ENCODE results near the gene ORM1.

ORM1 gene

GRCh38 chr9:114344188-114344566 lies 21.3 kb downstream of the ORM1 start:
- DNase-seq (ENCODE audit: low spot score): no peak

DNA sequence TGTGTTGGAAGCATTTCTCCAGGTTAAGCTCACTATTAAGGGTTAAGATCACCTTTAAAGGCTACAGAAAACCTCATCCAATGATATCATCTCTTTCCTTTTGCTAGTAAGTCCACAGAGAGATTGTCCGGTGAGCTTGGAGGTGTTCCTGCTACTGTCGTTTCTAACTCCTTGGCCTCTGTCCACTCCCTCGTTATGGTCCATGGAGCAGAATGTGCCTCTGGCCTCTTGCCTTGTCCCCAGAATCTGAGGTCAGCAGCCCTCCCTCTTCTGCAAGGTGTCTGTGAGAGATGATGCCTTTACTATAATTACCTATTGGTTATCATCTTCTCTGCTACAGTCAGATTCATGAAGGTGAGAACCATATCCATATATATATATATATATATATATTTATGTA lies 21.8 kb downstream of the ORM1 start:
- DNase-seq (ENCODE audit: low spot score): no peak

GRCh38 chr9:114345493-114346065 lies 22.7 kb downstream of the ORM1 start:
- no peak for DNase-seq (ENCODE audit: low spot score)

GRCh38 chr9:114346146-114346545 lies 23.2 kb downstream of the ORM1 start:
- DNase-seq (ENCODE audit: low spot score): no peak

DNA sequence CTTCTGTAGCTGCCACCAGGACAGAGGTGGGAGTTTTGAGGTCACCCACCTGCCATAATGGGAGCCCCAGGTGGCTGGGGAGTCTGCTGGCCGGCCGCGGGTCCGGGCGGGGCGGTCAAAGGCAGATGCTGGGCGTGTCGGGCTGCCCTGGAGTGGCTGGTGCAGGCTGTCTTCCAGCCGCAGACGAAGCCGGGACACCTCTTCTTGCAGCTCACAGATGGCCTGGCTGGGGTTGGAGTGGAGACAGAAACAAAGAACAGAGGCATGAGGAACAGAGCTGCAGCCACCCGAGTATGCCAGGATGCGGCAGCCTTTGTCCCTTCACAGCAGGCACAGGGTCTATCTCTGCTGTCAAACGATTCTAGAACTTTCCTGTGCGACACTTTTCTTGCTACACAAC lies 24.8 kb downstream of the ORM1 start:
- DNase-seq (ENCODE audit: low spot score): no peak

DNA sequence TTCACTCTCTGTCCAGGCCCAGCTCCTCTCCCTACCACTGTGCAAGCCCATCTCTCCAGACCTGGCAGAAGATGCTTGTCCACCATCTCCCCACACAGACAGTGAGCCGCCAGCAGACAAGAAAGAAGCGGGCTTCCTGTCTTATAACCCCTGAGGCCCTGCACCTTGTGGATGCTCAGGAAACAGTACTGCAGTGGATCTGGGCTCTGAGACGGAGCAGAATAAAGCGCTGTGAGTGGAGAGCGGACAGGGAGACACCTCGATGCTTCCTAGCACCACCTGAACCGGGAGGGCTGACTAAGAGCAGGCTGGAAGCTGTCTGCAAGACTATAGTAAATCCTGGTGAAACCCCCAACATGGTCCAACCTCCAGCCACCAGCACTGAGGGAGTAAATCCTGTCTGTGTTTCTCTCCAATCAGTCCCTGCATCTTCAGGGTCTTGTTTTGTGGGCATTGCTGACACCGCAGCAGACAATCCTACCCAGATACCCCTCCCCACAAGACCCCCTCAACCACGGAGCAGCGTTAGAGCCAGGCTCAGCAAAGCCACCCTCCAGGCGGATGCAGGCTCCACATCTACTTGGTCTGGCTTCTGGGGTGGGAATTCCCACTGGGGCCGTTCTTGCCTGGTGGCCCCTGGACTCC lies 25.5 kb downstream of the ORM1 start:
- no peak for DNase-seq (ENCODE audit: low spot score)

DNA sequence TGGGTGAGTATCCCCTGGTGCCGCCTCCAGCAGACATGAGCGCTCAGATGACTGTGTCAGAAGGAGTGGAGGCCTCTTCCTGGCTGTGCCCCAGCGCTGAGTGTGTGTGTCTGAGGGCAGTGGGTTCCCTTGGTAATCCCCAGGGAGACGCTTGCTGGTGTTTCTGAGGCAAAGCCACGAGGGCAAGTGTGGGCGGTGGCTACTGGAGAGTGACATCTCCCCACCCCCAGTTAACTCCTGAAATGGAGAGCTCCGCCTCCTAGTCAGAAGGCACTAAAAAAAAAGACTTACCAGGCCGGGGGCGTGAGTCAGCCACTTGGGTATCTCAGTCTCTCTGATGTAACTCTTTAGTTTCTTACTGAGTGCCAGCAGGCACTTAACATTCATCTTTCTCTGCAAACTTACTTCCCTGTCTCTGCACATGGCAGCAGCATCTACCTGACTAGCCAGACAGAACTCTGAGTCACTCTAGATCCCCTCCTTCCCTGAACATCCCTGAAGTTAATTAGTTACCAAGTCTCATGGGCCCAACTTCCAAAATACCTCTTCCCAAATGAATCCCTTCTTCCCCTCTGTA lies 26.1 kb downstream of the ORM1 start:
- DNase-seq (ENCODE audit: low spot score): peak; percentile 67

DNA sequence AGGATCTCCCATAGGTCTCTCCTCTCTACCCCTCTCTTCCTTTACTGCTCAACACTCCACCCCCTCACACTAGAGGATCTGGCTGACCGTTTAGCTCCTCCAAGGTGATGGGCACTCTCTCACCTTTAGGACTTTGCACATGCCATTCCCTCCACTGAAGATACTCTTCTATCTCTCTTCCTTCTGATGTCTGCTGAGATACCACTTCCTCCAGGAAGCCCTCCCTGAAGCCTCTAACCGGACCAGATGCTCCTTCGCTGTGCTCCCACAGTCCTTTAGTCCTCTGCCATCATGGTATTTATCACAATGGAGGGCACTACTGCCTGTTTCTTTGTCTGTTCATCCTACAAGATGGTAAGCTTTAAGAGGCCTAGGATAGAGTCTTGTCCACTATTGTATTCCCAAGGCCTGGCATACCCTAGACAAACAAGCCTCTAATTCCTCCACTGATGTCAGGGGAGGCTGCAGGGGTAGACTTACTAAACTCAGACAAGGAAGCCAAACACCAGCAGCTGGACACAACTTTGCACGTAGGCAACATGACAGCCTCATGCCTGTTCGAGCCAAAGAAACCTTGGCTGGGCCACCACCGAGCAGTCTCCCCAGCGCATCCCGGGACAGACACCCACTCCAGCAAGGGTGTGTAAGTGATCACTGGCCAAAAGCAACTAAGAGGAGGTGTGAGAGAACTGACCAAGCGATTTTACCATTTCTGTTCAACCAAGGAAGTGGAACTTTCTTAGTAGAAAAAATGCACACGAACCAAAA lies 27.0 kb downstream of the ORM1 start:
- DNase-seq (ENCODE audit: low spot score): no peak

GRCh38 chr9:114350636-114351401 lies 27.9 kb downstream of the ORM1 start:
- no peak for DNase-seq (ENCODE audit: low spot score)

- no peak for DNase-seq (ENCODE audit: low spot score)
These were observed 29.0 kb downstream of the ORM1 start for GRCh38 chr9:114351932-114352331.

- DNase-seq (ENCODE audit: low spot score): no peak
These were observed 32.9 kb downstream of the ORM1 start for GRCh38 chr9:114355821-114356220.

- no peak for DNase-seq (ENCODE audit: low spot score)
These were observed 33.9 kb downstream of the ORM1 start for GRCh38 chr9:114356792-114357191.

GRCh38 chr9:114357360-114357759 lies 34.5 kb downstream of the ORM1 start:
- DNase-seq (ENCODE audit: low spot score): no peak

- DNase-seq (ENCODE audit: low spot score): no peak
These were observed 35.0 kb downstream of the ORM1 start for GRCh38 chr9:114357911-114358328.

GRCh38 chr9:114359801-114360200 lies 36.9 kb downstream of the ORM1 start:
- DNase-seq (ENCODE audit: low spot score): no peak

- DNase-seq (ENCODE audit: low spot score): no peak
These were observed 38.6 kb downstream of the ORM1 start for GRCh38 chr9:114361542-114361941.

DNA sequence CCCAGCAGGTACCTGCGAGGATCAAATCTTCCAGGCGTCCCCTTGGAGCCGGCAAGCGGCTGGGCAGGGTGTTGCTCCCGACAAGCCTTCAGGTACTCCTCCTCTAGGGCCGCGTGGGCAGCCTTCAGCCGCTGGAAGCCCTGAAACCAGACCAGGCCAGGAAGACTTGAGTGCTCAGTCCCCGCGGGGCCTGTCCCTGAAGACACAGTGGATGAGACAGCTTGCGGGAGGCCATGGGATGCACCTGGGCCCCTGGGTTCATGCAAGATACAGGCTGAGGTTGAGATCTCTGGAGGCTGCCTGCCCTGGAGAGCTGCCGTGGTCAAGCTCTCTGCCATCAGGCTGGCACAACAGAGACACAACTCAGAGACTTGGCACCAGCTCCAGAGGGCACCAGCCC lies 39.5 kb downstream of the ORM1 start:
- no peak for DNase-seq (ENCODE audit: low spot score)

- DNase-seq (ENCODE audit: low spot score): no peak
These were observed 40.5 kb downstream of the ORM1 start for GRCh38 chr9:114363424-114363823.

DNA sequence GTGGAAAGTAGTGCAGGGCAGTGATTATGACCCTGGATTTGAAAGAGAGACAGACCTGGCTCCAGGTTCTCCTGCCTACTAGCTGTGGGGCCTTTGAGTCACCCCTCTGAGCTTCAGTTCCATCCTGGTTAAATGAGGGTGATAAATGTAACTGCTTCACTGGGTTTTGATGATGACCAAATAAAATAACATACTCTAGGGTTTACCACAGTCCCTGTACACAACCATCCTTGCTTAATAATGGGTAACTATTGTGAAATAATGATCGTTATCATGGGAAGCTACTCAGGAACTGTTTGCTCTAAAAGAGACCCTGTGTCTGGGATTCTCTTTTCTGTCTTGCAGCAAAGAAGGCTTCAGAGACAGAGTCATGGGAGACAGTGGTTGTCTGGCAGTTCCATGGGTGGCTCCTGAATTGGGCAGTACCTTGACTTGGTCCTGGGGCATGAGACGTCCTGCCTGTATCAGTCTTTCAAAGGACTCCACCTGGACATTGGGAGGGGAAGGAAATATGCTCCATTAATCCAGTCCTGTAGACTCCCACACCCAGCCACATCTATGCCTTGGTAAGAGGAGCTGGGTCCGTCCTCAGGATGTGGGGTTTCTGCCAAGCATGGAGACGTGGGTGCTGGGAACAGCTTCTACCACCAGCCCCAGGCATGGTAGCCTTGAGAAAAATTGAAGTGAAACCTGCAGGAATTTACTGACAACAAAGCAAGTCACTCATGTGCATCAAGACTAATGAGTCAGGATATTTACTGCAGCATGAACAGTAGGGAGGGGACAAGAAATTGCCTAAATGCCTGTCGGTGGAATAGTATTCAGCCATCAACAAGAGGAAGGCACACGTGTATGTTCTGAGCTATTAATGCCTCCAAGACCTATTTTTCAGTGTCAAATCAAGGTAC lies 41.5 kb downstream of the ORM1 start:
- no peak for DNase-seq (ENCODE audit: low spot score)

GRCh38 chr9:114365194-114365593 lies 42.3 kb downstream of the ORM1 start:
- no peak for DNase-seq (ENCODE audit: low spot score)

Data from ecto neural progenitor cell (in vitro differentiated cells).